HepG2 (cell line): ENCODE measurements around the gene MFSD12. TPM values are rescaled to one million over a fixed set of nuclear protein-coding genes. Genes with fewer than 3 reads are reported as not detected.

Source experiments
- ATAC-seq: fragments of 200-7000 bp; cut with Tn5 transposase; 3 replicates; pipeline ENCODE4 v1.9.1; 2020; ENCODE audit warnings: mild to moderate bottlenecking, moderate library complexity
- BruUV-seq: library from RNA; stranded (reverse); fragments of 400-500 nt; replicated peaks from 2 replicates; lab custom pipeline; 2021; lab: Mats Ljungman, UMichigan
- CTCF ChIA-PET: fragments of 300-600 bp; formaldehyde crosslinking; extraction: SDS; loops from one replicate; lab custom pipeline; 2021; ENCODE audit warnings: low total read pairs, inconsistent platforms, low intra/inter-chr PET ratio; lab: Yijun Ruan, JAX
- POLR2A ChIA-PET: fragments of 350-600 bp; sonication (Branson Sonifier 250); formaldehyde crosslinking; loops from one replicate; lab custom pipeline; 2020; ENCODE audit warnings: antibody characterized with exemption, inconsistent platforms; lab: Yijun Ruan, JAX
- DNase-seq: peaks from one replicate; pipeline ENCODE4 v3.0.0-alpha.2; 2015; ENCODE audit warnings: low spot score
- FAIRE-seq: peaks from 3 replicates; lab custom pipeline; 2011; peaks lifted over from hg19 to GRCh38; lab: Jason Lieb, UNC
- H2AFZ ChIP-seq: one replicate; pipeline ENCODE4 v1.6.1; 2011; ENCODE audit warnings: low read length, inconsistent platforms
- H3K27ac ChIP-seq: fragments of 300-600 bp; 3 replicates; pipeline ENCODE4 v1.8.0; 2011; ENCODE audit warnings: mixed run types, mild to moderate bottlenecking, mixed read lengths, low read length, inconsistent platforms; ENCODE audit not compliant: insufficient read depth; ENCODE audit errors: extremely low read length
- H3K27me3 ChIP-seq, 2 experiments: fragments of 200-600 bp in 1 of 2; 2 replicates in 1 of 2; 3 replicates in 1 of 2; pipeline versions ENCODE4 v1.6.0 to v1.8.0; 2011; ENCODE audit warnings: low read length in 2 of 2, mild to moderate bottlenecking in 2 of 2, moderate library complexity in 2 of 2, inconsistent platforms in 1 of 2; ENCODE audit not compliant: insufficient read depth in 2 of 2, control insufficient read depth in 1 of 2
- H3K36me3 ChIP-seq, 2 experiments: fragments of 200-600 bp in 1 of 2; replicated peaks in 1 of 2; 2 replicates in 1 of 2; 3 replicates in 1 of 2; pipeline versions ENCODE4 v1.5.1 to v1.8.0; 2011; ENCODE audit warnings: low read length in 2 of 2, inconsistent platforms in 1 of 2; ENCODE audit not compliant: insufficient read depth in 2 of 2, control insufficient read depth in 1 of 2
- H3K4me1 ChIP-seq: 2 replicates; pipeline ENCODE4 v1.5.1; 2012; ENCODE audit warnings: low read length, inconsistent platforms; ENCODE audit not compliant: insufficient read depth
- H3K4me2 ChIP-seq: 2 replicates; pipeline ENCODE4 v1.6.0; 2011; ENCODE audit warnings: low read depth, low read length, inconsistent platforms
- H3K4me3 ChIP-seq, 3 experiments: fragments of 200-600 bp in 1 of 3; sonication (generic), shearing (Covaris generic) in 1 of 3; replicated peaks in 1 of 3; 2 replicates each; pipeline ENCODE4 v1.5.1; 2011 to 2016; ENCODE audit warnings: low read length in 3 of 3, inconsistent platforms in 2 of 3, low read depth in 2 of 3, mild to moderate bottlenecking in 2 of 3, control low read depth in 1 of 3, mixed read lengths in 1 of 3; ENCODE audit not compliant: insufficient read depth in 1 of 3
- H3K79me2 ChIP-seq: one replicate; pipeline ENCODE4 v1.6.1; 2011; ENCODE audit warnings: low read length, inconsistent platforms; ENCODE audit not compliant: insufficient read depth
- H3K9ac ChIP-seq: 2 replicates; pipeline ENCODE4 v1.6.0; 2011; ENCODE audit warnings: mild to moderate bottlenecking, low read depth, low read length, inconsistent platforms; ENCODE audit not compliant: insufficient read depth
- H3K9me3 ChIP-seq: 2 replicates; pipeline ENCODE4 v1.5.1; 2012; ENCODE audit warnings: mild to moderate bottlenecking, low read length
- H4K20me1 ChIP-seq: 2 replicates; pipeline ENCODE4 v1.6.0; 2011; ENCODE audit warnings: inconsistent platforms, mild to moderate bottlenecking, low read length, moderate library complexity; ENCODE audit not compliant: insufficient read depth
- ATF7-NPFF ChIP-seq: sonication (generic); formaldehyde crosslinking; IDR thresholded peaks from 2 replicates; pipeline ENCODE4 v1.8.1; 2023; ENCODE audit warnings: mild to moderate bottlenecking, low read depth, missing genetic modification reagents, moderate library complexity
- FOXM1 ChIP-seq: sonication (generic); formaldehyde crosslinking; IDR thresholded peaks from 2 replicates; pipeline ENCODE4 v1.5.0; 2020; ENCODE audit warnings: missing genetic modification reagents
- HOXA5 ChIP-seq: sonication (generic); formaldehyde crosslinking; IDR thresholded peaks from 2 replicates; pipeline ENCODE4 v1.4.0; 2020; ENCODE audit warnings: missing genetic modification reagents
- IRF2 ChIP-seq: IDR thresholded peaks from 2 replicates; pipeline ENCODE4 v1.6.1; 2018; ENCODE audit warnings: missing genetic modification reagents, missing compliant biosample characterization
- MED1 ChIP-seq: sonication (generic); formaldehyde crosslinking; IDR thresholded peaks from 2 replicates; pipeline ENCODE4 v1.4.0; 2020; ENCODE audit warnings: missing genetic modification reagents
- PLRG1 ChIP-seq: fragments of 450-650 bp; conservative IDR thresholded peaks from 2 replicates; pipeline ENCODE4 v1.6.1; 2016
- PRMT3 ChIP-seq: sonication (generic); formaldehyde crosslinking; IDR thresholded peaks from 2 replicates; pipeline ENCODE4 v1.8.1; 2022; ENCODE audit warnings: low read depth, mild to moderate bottlenecking, moderate library complexity, missing genetic modification reagents, borderline replicate concordance
- RFX3 ChIP-seq: IDR thresholded peaks from 2 replicates; pipeline ENCODE4 v1.6.1; 2016; ENCODE audit warnings: missing biosample characterization, missing genetic modification reagents
- TBL1XR1 ChIP-seq: fragments of 150-350 bp; IDR thresholded peaks from 2 replicates; pipeline ENCODE4 v1.6.1; 2014; ENCODE audit warnings: borderline replicate concordance, low read length; ENCODE audit not compliant: partially characterized antibody
- ZMYM3 ChIP-seq: sonication (generic); formaldehyde crosslinking; IDR thresholded peaks from 2 replicates; pipeline ENCODE4 v1.5.1; 2020; ENCODE audit warnings: mild to moderate bottlenecking, missing genetic modification reagents
- ZNF17 ChIP-seq: sonication (generic); formaldehyde crosslinking; IDR thresholded peaks from 2 replicates; pipeline ENCODE4 v1.5.0; 2020; ENCODE audit warnings: mild to moderate bottlenecking, missing genetic modification reagents
- ZNF256 ChIP-seq: sonication (generic); formaldehyde crosslinking; conservative IDR thresholded peaks from 2 replicates; pipeline ENCODE4 v1.4.0; 2020; ENCODE audit warnings: missing genetic modification reagents
- ZNF451 ChIP-seq: sonication (generic); formaldehyde crosslinking; IDR thresholded peaks from 2 replicates; pipeline ENCODE4 v1.5.0; 2020; ENCODE audit warnings: mild to moderate bottlenecking, missing genetic modification reagents
- ZNF589 ChIP-seq: sonication (generic); formaldehyde crosslinking; conservative IDR thresholded peaks from 2 replicates; pipeline ENCODE4 v1.8.0; 2022; ENCODE audit warnings: mild to moderate bottlenecking, moderate library complexity, missing genetic modification reagents
- ZNF629 ChIP-seq: sonication (generic); formaldehyde crosslinking; conservative IDR thresholded peaks from 2 replicates; pipeline ENCODE4 v1.5.0; 2020; ENCODE audit warnings: missing genetic modification reagents
- ZNF737 ChIP-seq: sonication (generic); formaldehyde crosslinking; IDR thresholded peaks from 2 replicates; pipeline ENCODE4 v1.5.0; 2020; ENCODE audit warnings: missing genetic modification reagents, mild to moderate bottlenecking, borderline replicate concordance
- ZNF776 ChIP-seq: sonication (generic); formaldehyde crosslinking; IDR thresholded peaks from 2 replicates; pipeline ENCODE4 v1.4.0; 2020; ENCODE audit warnings: mild to moderate bottlenecking, missing genetic modification reagents
- ZNF780A ChIP-seq: sonication (generic); formaldehyde crosslinking; IDR thresholded peaks from 2 replicates; pipeline ENCODE4 v1.8.0; 2022; ENCODE audit warnings: mild to moderate bottlenecking, missing genetic modification reagents, moderate library complexity
- WGBS: methylation state at CpG from one replicate; pipeline ENCODE4 v1.1.6; 2017; ENCODE audit warnings: low lambda C conversion rate; 5-methylcytosine and 5-hydroxymethylcytosine counted together
- in situ Hi-C: cut with HindIII; loops from 2 replicates; pipeline ENCODE4 v1.10.0; 2017; ENCODE audit warnings: low pct_unique_long_range_greater_than_20kb; ENCODE audit not compliant: extremely low pct_ligation_motif_present
- intact Hi-C: fragments of 100-400 bp; cut with micrococcal nuclease; formaldehyde crosslinking; loops from one replicate; pipeline ENCODE4 v1.10.0; 2022; ENCODE audit not compliant: unreplicated experiment
- polyA plus RNA-seq, 8 experiments: library from polyadenylated mRNA; depleted of rRNA in 3 of 8; stranded (reverse) in 7 of 8; unstranded in 1 of 8; fragments of >200 nt; fragmentation: Illumina TruSeq in 4 of 8; extraction: Trizol in 4 of 8; gene quantifications; 2 replicates each; pipeline versions ENCODE4 v1.2.1 to v1.2.3, GENCODE V29; 2011 to 2016; ENCODE audit warnings: low read depth in 4 of 8, missing spikeins in 1 of 8, mixed read lengths in 1 of 8; ENCODE audit not compliant: insufficient read depth in 1 of 8
- total RNA-seq, 5 experiments: library from RNA; depleted of rRNA; stranded (reverse); fragments of >200 nt; fragmentation: Illumina TruSeq; extraction: Trizol; gene quantifications; 2 replicates each; pipeline ENCODE4 v1.2.3, GENCODE V29; 2016; ENCODE audit warnings: low read depth in 1 of 5
- TF ChIP-seq, protein P1 (sequence below): sonication (generic); formaldehyde crosslinking; IDR thresholded peaks from 2 replicates; pipeline ENCODE4 v1.9.0; 2021; ENCODE audit warnings: missing genetic modification reagents, borderline replicate concordance
- TF ChIP-seq, protein P2 (sequence below): sonication (generic); formaldehyde crosslinking; IDR thresholded peaks from 2 replicates; pipeline ENCODE4 v1.8.0; 2022; ENCODE audit warnings: missing genetic modification reagents, mild to moderate bottlenecking, inconsistent platforms, borderline replicate concordance

MFSD12 gene
- total and polyA plus RNA-seq, 2 of the 13 experiments (the other 11 are each of a cell fraction or from before 2014, with no cell fraction given): 27.2 to 29.1 TPM

DNA sequence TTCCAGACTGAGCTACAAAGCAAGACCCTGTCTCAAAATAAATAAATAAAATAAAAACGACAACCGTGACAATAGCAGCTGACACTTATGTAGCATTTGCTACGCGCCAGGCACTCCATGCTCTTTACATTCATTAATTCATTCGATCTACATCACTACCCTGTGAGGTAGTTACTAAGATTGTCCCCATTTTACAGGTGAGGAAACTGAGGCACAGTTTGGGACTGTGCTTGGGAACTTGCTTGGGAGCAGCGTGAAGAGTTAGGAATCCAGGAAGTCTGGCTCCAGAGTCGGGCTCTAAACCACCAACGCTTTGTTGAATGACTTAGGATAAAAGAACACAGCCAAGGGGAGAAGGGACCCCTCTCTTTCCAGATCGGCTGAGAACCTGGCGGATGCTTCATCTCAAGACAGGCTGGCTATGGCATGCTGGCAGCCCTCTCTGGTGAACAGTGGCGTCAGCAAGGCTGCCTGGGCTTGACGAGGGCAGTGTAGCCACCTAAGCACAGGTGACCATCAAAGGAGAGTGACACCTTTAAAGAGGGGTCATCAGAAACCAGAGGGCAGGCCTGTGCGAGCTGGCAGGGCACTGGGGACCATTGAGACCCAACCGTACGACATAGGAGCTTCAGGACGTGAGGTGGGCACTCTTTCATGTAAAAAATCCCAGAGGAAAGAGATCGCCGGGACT is 57.5 kb downstream of the MFSD12 start:
- Histone ChIP-seq H3K36me3 (peaks cover 5 to 25% of the 10 kb centered on the region in 2 experiments; a peak in 3 of 5 replicates), H3K4me1 (peaks cover 62% of the 10 kb centered on the region), H3K27ac (peak overlapping the region; percentile 97), H4K20me1 (no peaks in the 10 kb centered on the region), H2AFZ (no peak overlapping the region), H3K79me2 (peaks cover 27% of the 10 kb centered on the region), H3K4me3 (peak overlapping the region; percentile 82 to 97 (median 89)), H3K9ac (peak overlapping the region; percentile 98), H3K9me3 (no peaks in the 10 kb centered on the region), H3K4me2 (peak overlapping the region; percentile 91), H3K27me3 (no peaks in the 10 kb centered on the region; a peak in 2 of 5 replicates)
- TSS peak; percentile 79 for BruUV-seq
- no peak for FAIRE-seq
- ChIA-PET POLR2A (interaction anchor here (2.2 kb wide), 1 partner anchor 20 kb away, joined by 24 read pairs; the partner anchor contains the start of gene SMIM24), CTCF (no interaction called here)
- DNase-seq: no peak
- peak; percentile 42 for ATAC-seq
- in situ Hi-C loops: no loop called here
- intact Hi-C loops: no loop called here
- 24% methylated on average over 17 of the region's 18 CpGs for WGBS
- TF ChIP-seq ZNF780A (CRISPR knock-in tag): 0 out of 2 replicates have a peak, but pooled peaks have one; percentile 67
- TF ChIP-seq ZNF451 (CRISPR knock-in tag): 0 out of 2 replicates have a peak, but pooled peaks have one; percentile 12
- 0 out of 2 replicates have a peak, but pooled peaks have one; percentile 25 for TF ChIP-seq MED1 (CRISPR knock-in tag)
- no peak for TF ChIP-seq ZNF737 (CRISPR knock-in tag)
- TF ChIP-seq ZNF589 (CRISPR knock-in tag): no peak
- TF ChIP-seq PRMT3 (CRISPR knock-in tag): 0 out of 2 replicates have a peak, but pooled peaks have one; percentile 54
- 0 out of 2 replicates have a peak, but pooled peaks have one; percentile 5 for TF ChIP-seq RFX3 (CRISPR knock-in tag)
- TF ChIP-seq, protein P1, sequence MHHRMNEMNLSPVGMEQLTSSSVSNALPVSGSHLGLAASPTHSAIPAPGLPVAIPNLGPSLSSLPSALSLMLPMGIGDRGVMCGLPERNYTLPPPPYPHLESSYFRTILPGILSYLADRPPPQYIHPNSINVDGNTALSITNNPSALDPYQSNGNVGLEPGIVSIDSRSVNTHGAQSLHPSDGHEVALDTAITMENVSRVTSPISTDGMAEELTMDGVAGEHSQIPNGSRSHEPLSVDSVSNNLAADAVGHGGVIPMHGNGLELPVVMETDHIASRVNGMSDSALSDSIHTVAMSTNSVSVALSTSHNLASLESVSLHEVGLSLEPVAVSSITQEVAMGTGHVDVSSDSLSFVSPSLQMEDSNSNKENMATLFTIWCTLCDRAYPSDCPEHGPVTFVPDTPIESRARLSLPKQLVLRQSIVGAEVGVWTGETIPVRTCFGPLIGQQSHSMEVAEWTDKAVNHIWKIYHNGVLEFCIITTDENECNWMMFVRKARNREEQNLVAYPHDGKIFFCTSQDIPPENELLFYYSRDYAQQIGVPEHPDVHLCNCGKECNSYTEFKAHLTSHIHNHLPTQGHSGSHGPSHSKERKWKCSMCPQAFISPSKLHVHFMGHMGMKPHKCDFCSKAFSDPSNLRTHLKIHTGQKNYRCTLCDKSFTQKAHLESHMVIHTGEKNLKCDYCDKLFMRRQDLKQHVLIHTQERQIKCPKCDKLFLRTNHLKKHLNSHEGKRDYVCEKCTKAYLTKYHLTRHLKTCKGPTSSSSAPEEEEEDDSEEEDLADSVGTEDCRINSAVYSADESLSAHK (CRISPR knock-in tag): no peak
- TF ChIP-seq ZMYM3 (CRISPR knock-in tag): peak; percentile 89
- TF ChIP-seq ATF7-NPFF: no peak
- no peak for TF ChIP-seq ZNF17 (CRISPR knock-in tag)
- 0 out of 2 replicates have a peak, but pooled peaks have one; percentile 26 for TF ChIP-seq FOXM1 (CRISPR knock-in tag)
- TF ChIP-seq ZNF256 (CRISPR knock-in tag): 0 out of 2 replicates have a peak, but pooled peaks have one; percentile 24
- no peak for TF ChIP-seq IRF2 (CRISPR knock-in tag)
- TF ChIP-seq HOXA5 (CRISPR knock-in tag): no peak
- TF ChIP-seq ZNF776 (CRISPR knock-in tag): no peak
- TF ChIP-seq TBL1XR1: no peak
- peak; percentile 95 for TF ChIP-seq ZNF629 (CRISPR knock-in tag)
- TF ChIP-seq, protein P2, sequence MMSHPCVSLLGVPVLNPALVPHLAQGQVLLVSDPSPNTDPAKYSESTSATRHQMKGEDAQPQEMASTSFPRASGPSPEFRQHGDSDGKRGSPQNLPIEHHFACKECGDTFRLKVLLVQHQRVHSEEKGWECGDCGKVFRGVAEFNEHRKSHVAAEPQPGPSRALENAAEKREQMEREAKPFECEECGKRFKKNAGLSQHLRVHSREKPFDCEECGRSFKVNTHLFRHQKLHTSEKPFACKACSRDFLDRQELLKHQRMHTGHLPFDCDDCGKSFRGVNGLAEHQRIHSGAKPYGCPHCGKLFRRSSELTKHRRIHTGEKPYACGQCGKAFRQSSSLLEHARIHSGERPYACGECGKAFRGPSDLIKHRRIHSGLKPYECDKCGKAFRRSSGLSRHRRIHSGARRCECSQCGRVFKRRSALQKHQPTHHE (CRISPR knock-in tag): 0 out of 2 replicates have a peak, but pooled peaks have one; percentile 35
- no peak for TF ChIP-seq PLRG1
